GM12878 (cell line): ENCODE data around the gene CNTNAP5. TPM values are rescaled to one million over a fixed set of nuclear protein-coding genes. Genes with fewer than 3 reads are reported as not detected.

Experiments
- ATAC-seq: fragments of 200-7000 bp; cut with Tn5 transposase; 3 replicates; pipeline ENCODE4 v1.9.1; 2020; ENCODE audit warnings: mild to moderate bottlenecking, moderate library complexity
- BruUV-seq: library from RNA; stranded (reverse); fragments of 400-500 nt; replicated peaks from 2 replicates; lab custom pipeline; 2021; lab: Mats Ljungman, UMichigan
- CTCF ChIA-PET: fragments of 300-600 bp; sonication (Branson Sonifier 250); formaldehyde crosslinking; extraction: SDS; loops from one replicate; lab custom pipeline; 2021; ENCODE audit warnings: inconsistent platforms; lab: Yijun Ruan, JAX
- POLR2A ChIA-PET: fragments of 350-600 bp; formaldehyde crosslinking; extraction: SDS; loops from one replicate; lab custom pipeline; 2021; ENCODE audit warnings: inconsistent platforms; lab: Charles Lee
- RAD21 ChIA-PET: fragments of 300-600 bp; sonication (Branson Sonifier 250); formaldehyde crosslinking; loops from one replicate; lab custom pipeline; 2023; ENCODE audit warnings: antibody characterized with exemption; ENCODE audit not compliant: unreplicated experiment; lab: Charles Lee
- SMC1A ChIA-PET: fragments of 300-600 bp; sonication (Branson Sonifier 250); formaldehyde crosslinking; loops from one replicate; lab custom pipeline; 2023; ENCODE audit not compliant: unreplicated experiment, uncharacterized antibody; lab: Charles Lee
- DNase-seq: peaks from one replicate; pipeline ENCODE4 v3.0.0-alpha.2; 2011; ENCODE audit warnings: low read depth, low spot score
- FAIRE-seq: peaks from 3 replicates; lab custom pipeline; 2011; peaks lifted over from hg19 to GRCh38; lab: Jason Lieb, UNC
- H2AFZ ChIP-seq: 2 replicates; pipeline ENCODE4 v1.6.0; 2011; ENCODE audit warnings: low read depth, low read length, control low read depth; ENCODE audit not compliant: control insufficient read depth
- H3K27ac ChIP-seq: 2 replicates; pipeline ENCODE4 v1.5.1; 2011; ENCODE audit warnings: control low read depth; ENCODE audit not compliant: control insufficient read depth, insufficient read depth
- H3K27me3 ChIP-seq, 2 experiments: replicated peaks in 1 of 2; 2 replicates each; pipeline versions ENCODE4 v1.6.0 to v1.6.1; 2011; ENCODE audit warnings: low read length in 1 of 2; ENCODE audit not compliant: control insufficient read depth in 2 of 2, insufficient read depth in 2 of 2
- H3K36me3 ChIP-seq, 2 experiments: 2 replicates each; pipeline ENCODE4 v1.5.1; 2011; ENCODE audit warnings: low read length in 1 of 2; ENCODE audit not compliant: control insufficient read depth in 2 of 2, insufficient read depth in 2 of 2
- H3K4me1 ChIP-seq: 2 replicates; pipeline ENCODE4 v1.6.1; 2011; ENCODE audit warnings: mild to moderate bottlenecking, low read length, moderate library complexity, mixed read lengths; ENCODE audit not compliant: control insufficient read depth, insufficient read depth
- H3K4me2 ChIP-seq: 2 replicates; pipeline ENCODE4 v1.6.0; 2011; ENCODE audit warnings: control low read depth; ENCODE audit not compliant: control insufficient read depth, insufficient read depth
- H3K4me3 ChIP-seq: fragments of 200-600 bp; sonication (generic); 2 replicates; pipeline ENCODE4 v1.5.1; 2016
- H3K79me2 ChIP-seq: 2 replicates; pipeline ENCODE4 v1.6.0; 2011; ENCODE audit warnings: low read length; ENCODE audit not compliant: control insufficient read depth, insufficient read depth
- H3K9ac ChIP-seq: 2 replicates; pipeline ENCODE4 v1.8.0; 2011; ENCODE audit warnings: low read length, control low read depth, mixed read lengths; ENCODE audit not compliant: control insufficient read depth, insufficient read depth
- H3K9me3 ChIP-seq: replicated peaks from 3 replicates; pipeline ENCODE4 v1.5.1; 2011; ENCODE audit warnings: mild to moderate bottlenecking, low read length; ENCODE audit not compliant: control insufficient read depth, insufficient read depth
- H4K20me1 ChIP-seq: 2 replicates; pipeline ENCODE4 v1.6.0; 2011; ENCODE audit not compliant: control insufficient read depth, insufficient read depth
- BMI1 ChIP-seq: fragments of 450-650 bp; IDR thresholded peaks from 2 replicates; pipeline ENCODE4 v1.6.1; 2016; ENCODE audit warnings: mild to moderate bottlenecking, moderate library complexity, borderline replicate concordance
- CTCF ChIP-seq, 3 experiments: IDR thresholded peaks in 2 of 3; conservative IDR thresholded peaks in 1 of 3; 2 replicates each; pipeline ENCODE4 v1.5.1; 2011; ENCODE audit warnings: low read depth in 3 of 3, low read length in 3 of 3, mild to moderate bottlenecking in 3 of 3, control low read depth in 2 of 3, moderate library complexity in 2 of 3, inconsistent platforms in 1 of 3, mixed read lengths in 1 of 3; ENCODE audit not compliant: control insufficient read depth in 2 of 3, insufficient read depth in 1 of 3; ENCODE audit errors: extremely low read depth in 1 of 3
- RAD21 ChIP-seq: IDR thresholded peaks from 2 replicates; pipeline ENCODE4 v1.6.1; 2011; ENCODE audit warnings: mild to moderate bottlenecking, low read depth, low read length, moderate library complexity; ENCODE audit not compliant: insufficient read depth
- RCOR1 ChIP-seq: conservative IDR thresholded peaks from 2 replicates; pipeline ENCODE4 v1.6.1; 2012; ENCODE audit warnings: low read depth, low read length, improper control_type of control experiment
- RUNX3 ChIP-seq: IDR thresholded peaks from 2 replicates; pipeline ENCODE4 v1.6.1; 2012; ENCODE audit warnings: low read length, inconsistent platforms
- SMC3 ChIP-seq: IDR thresholded peaks from 2 replicates; pipeline ENCODE4 v1.6.1; 2011; ENCODE audit warnings: low read length, improper control_type of control experiment, borderline replicate concordance
- WGBS: methylation state at CpG from one replicate; pipeline ENCODE4 v1.1.6; 2016; ENCODE audit warnings: low lambda C conversion rate; ENCODE audit not compliant: insufficient replicate concordance, insufficient coverage; ENCODE audit errors: missing lambda C conversion rate; 5-methylcytosine and 5-hydroxymethylcytosine counted together
- in situ Hi-C: fragments of 300-500 bp; cut with MboI; formaldehyde crosslinking; loops from 9 replicates; pipeline ENCODE4 v1.14.3; 2018; ENCODE audit warnings: mixed read lengths
- intact Hi-C: fragments of 100-400 bp; cut with micrococcal nuclease; formaldehyde crosslinking; loops from one replicate; pipeline ENCODE4 v1.14.2; 2022; ENCODE audit not compliant: unreplicated experiment
- polyA plus RNA-seq, 11 experiments: library from polyadenylated mRNA; depleted of rRNA in 4 of 11; unstranded in 6 of 11; stranded (reverse) in 5 of 11; fragments of >200 nt; fragmentation: Nextera tagmentation in 4 of 11; fragmentation: Illumina TruSeq in 1 of 11; extraction: Ambion mirVana in 4 of 11; extraction: Trizol in 1 of 11; gene quantifications; 1 replicate in 1 of 11; 2 replicates in 10 of 11; pipeline versions ENCODE4 v1.2.1 to v1.2.3, GENCODE V29; 2011 to 2016; ENCODE audit warnings: inconsistent platforms in 2 of 11, missing spikeins in 2 of 11, low read depth in 1 of 11
- total RNA-seq, 4 experiments: library from RNA; depleted of rRNA in 3 of 4; stranded (reverse); fragments of >200 nt in 3 of 4; fragmentation: Illumina TruSeq in 1 of 4; extraction: Trizol in 1 of 4; gene quantifications; 2 replicates each; pipeline versions ENCODE4 v1.2.1 to v1.2.3, GENCODE V29; 2013 to 2021

Gene CNTNAP5
- total and polyA plus RNA-seq, 10 of the 15 experiments (the other 5 are each of a cell fraction or from before 2014, with no cell fraction given): not detected

GRCh38 chr2:124804014-124804940 lies 779.2 kb downstream of the CNTNAP5 start:
- POLR2A ChIA-PET: no interaction called here

More at GRCh38 chr2:124804014-124804940, 779.2 kb downstream of the CNTNAP5 start:
- Histone ChIP-seq H3K9me3 (no peaks in the 10 kb centered on the region), H3K4me1 (no peaks in the 10 kb centered on the region; the same call in 1 of the 2 replicates), H3K79me2 (no peaks in the 10 kb centered on the region), H2AFZ (no peak overlapping the region), H3K4me2 (no peak overlapping the region), H3K36me3 (no peaks in the 10 kb centered on the region), H4K20me1 (no peaks in the 10 kb centered on the region), H3K27me3 (no peaks in the 10 kb centered on the region), H3K27ac (no peak overlapping the region), H3K4me3 (no peak overlapping the region), H3K9ac (no peak overlapping the region)
- intact Hi-C loops: loop anchor here (10.0 kb wide), 1 partner anchor 1971 kb away; no protein-coding TSS in a partner anchor
- RAD21 ChIA-PET: no interaction called here
- TF ChIP-seq RUNX3 (0 out of 2 replicates have a peak, but pooled peaks have one; percentile 16), SMC3 (peak; percentile 33; the same call in 1 of the 2 replicates), BMI1 (no peak), CTCF (IDR thresholded peaks at IDR 0.05 in 2 of 3, conservative IDR thresholded peaks at IDR 0.05 in 1 of 3; ENCODE audit: control insufficient read depth in 2 of 3, extremely low read depth in 1 of 3, insufficient read depth in 1 of 3, low read depth in 3 of 3, low read length in 3 of 3) (peak; percentile 59 to 70 (median 67); a peak in 5 of 6 replicates), RAD21 (peak; percentile 66), RCOR1 (no peak)
- BruUV-seq: no TSS peak
- FAIRE-seq: no peak
- DNase-seq: peak; percentile 12
- in situ Hi-C loops: no loop called here
- SMC1A ChIA-PET: no interaction called here
- WGBS: 29% methylated on average over 5 of the region's 5 CpGs
- peak; percentile 81 for ATAC-seq
- CTCF ChIA-PET: interaction anchor here (1.7 kb wide), 1 partner anchor 9 kb away, joined by 6 read pairs; no protein-coding TSS in a partner anchor
